Spinal cord (tissue), 10 donors: ENCODE data around the gene TMEM94. TPM values are rescaled to one million over a fixed set of nuclear protein-coding genes. Genes with fewer than 3 reads are reported as not detected.

Experiments
- DNase-seq, 6 donors: peaks; one replicate each; pipeline versions ENCODE4 v3.0.0 to v3.0.0-alpha.2; 2013 to 2015; ENCODE audit warnings: low spot score in 6 of 6, low read depth in 4 of 6
- H3K27ac ChIP-seq: one replicate; pipeline ENCODE4 v1.5.1; 2013; ENCODE audit warnings: low read depth, low read length, control low read depth
- H3K27me3 ChIP-seq: one replicate; pipeline ENCODE4 v1.6.1; 2013; ENCODE audit warnings: low read length; ENCODE audit not compliant: control insufficient read depth, insufficient read depth
- H3K36me3 ChIP-seq: one replicate; pipeline ENCODE4 v1.6.1; 2013; ENCODE audit warnings: low read length; ENCODE audit not compliant: control insufficient read depth, insufficient read depth
- H3K4me1 ChIP-seq: one replicate; pipeline ENCODE4 v1.6.1; 2013; ENCODE audit warnings: low read length; ENCODE audit not compliant: control insufficient read depth, insufficient read depth
- H3K4me3 ChIP-seq: one replicate; pipeline ENCODE4 v1.5.1; 2013; ENCODE audit warnings: low read depth, low read length, control low read depth
- H3K9me3 ChIP-seq: one replicate; pipeline ENCODE4 v1.6.1; 2013; ENCODE audit warnings: low read length; ENCODE audit not compliant: control insufficient read depth, insufficient read depth
- WGBS: methylation state at CpG from one replicate; pipeline ENCODE4 v1.1.5; 2013; ENCODE audit warnings: missing lambda C conversion rate; ENCODE audit not compliant: insufficient coverage; 5-methylcytosine and 5-hydroxymethylcytosine counted together
- polyA plus RNA-seq, 2 donors: library from polyadenylated mRNA; unstranded; fragments of 120-200 nt; gene quantifications; one replicate each; pipeline ENCODE4 v1.2.1, GENCODE V29; 2013; ENCODE audit not compliant: insufficient read length in 2 of 2
- total RNA-seq, 2 donors: library from RNA; depleted of rRNA in 1 of 2; stranded (reverse); fragments of 120-200 nt in 1 of 2; fragments of >200 nt in 1 of 2; gene quantifications; one replicate each; pipeline versions ENCODE4 v1.2.3 to v1.2.4, GENCODE V29; 2013 to 2014
- donor health status: healthy.

TMEM94 gene
- total and polyA plus RNA-seq, 4 donors, result 23.2 to 120 (median 82.4) TPM

DNA sequence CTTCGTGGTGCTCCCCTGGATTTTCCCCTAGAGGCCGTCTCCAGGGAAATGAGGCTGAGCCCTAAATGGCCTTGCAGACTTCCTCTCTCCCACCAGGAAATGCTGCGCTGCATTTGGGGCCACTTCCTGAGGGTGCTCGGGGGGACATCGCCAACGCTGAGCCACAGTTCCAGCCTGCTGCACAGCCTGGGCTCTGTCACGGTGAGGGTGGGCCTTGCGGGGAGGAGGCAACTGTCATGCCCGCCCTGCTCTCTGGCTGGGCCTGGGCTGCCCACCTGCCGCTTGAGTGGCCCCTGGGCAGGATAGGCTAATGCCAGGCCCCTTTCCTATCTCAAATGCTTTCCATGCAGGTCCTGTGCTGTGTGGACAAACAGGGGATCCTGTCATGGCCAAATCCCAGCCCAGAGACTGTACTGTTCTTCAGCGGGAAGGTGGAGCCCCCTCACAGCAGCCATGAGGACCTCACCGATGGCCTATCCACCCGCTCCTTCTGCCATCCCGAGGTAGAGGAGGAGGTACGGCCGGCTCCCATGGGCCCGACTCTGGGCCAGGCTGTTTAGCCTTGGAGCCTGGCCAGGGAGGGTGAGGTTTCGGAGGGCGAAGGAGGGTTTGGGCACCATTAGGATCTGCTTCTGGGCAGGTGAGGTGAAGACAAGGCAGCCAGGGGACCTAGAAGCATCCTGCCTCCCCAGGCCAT, 34.7 kb downstream of the TMEM94 start:
- Histone ChIP-seq H3K4me3 (no peak overlapping the region), H3K27me3 (no peaks in the 10 kb centered on the region), H3K4me1 (peaks cover 27% of the 10 kb centered on the region), H3K36me3 (peaks cover 97% of the 10 kb centered on the region), H3K9me3 (no peaks in the 10 kb centered on the region), H3K27ac (no peak overlapping the region)
- no peak for DNase-seq
- 92% methylated on average over 19 of the region's 19 CpGs for WGBS

- Histone ChIP-seq H3K4me3 (no peak overlapping the region), H3K36me3 (peaks cover 97% of the 10 kb centered on the region), H3K27me3 (no peaks in the 10 kb centered on the region), H3K9me3 (no peaks in the 10 kb centered on the region), H3K4me1 (peaks cover 22% of the 10 kb centered on the region), H3K27ac (no peak overlapping the region)
- WGBS, result 86% methylated on average over 11 of the region's 15 CpGs
- DNase-seq, result no peak
Measured at GRCh38 chr17:75491680-75492079, 35.2 kb downstream of the TMEM94 start.

GRCh38 chr17:75492555-75493168, 36.2 kb downstream of the TMEM94 start:
- peaks cover 16% of the 10 kb centered on the region for H3K4me1 ChIP-seq
- no peak for DNase-seq
- H3K36me3 ChIP-seq, result peaks cover 100% of the 10 kb centered on the region
- no peak overlapping the region for H3K27ac ChIP-seq
- H3K9me3 ChIP-seq, result no peaks in the 10 kb centered on the region
- 84% methylated on average over 23 of the region's 23 CpGs for WGBS
- no peaks in the 10 kb centered on the region for H3K27me3 ChIP-seq
- H3K4me3 ChIP-seq, result no peak overlapping the region

GRCh38 chr17:75493476-75494129, 37.2 kb downstream of the TMEM94 start:
- Histone ChIP-seq H3K4me3 (no peak overlapping the region), H3K36me3 (peaks cover 100% of the 10 kb centered on the region), H3K27ac (no peak overlapping the region), H3K4me1 (peaks cover 19% of the 10 kb centered on the region), H3K27me3 (no peaks in the 10 kb centered on the region), H3K9me3 (no peaks in the 10 kb centered on the region)
- no peak for DNase-seq
- WGBS, result 98% methylated on average over 23 of the region's 23 CpGs

DNA sequence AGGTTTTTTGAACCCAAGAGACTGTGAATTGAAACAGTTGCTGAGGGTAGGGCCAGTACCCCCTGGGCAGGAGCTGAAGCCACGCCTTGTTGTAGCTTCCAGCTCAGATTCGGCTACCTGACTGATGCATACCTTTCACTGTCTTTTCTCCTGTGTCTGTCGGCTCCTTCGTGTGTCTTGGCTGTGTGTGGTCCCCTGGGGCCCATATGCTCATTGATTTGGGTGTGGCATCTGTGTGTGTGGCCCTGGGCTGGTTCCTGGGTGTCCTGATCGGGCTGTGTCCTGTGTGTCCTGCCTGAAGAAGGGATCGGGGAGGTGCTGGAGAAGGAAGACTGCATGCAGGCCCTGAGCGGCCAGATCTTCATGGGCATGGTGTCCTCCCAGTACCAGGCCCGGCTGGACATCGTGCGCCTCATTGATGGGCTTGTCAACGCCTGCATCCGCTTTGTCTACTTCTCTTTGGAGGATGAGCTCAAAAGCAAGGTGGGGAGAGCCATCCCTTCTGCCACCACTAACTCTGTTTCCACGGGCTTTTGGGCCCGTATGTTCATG, 38.0 kb downstream of the TMEM94 start:
- no peaks in the 10 kb centered on the region for H3K27me3 ChIP-seq
- H3K4me1 ChIP-seq, result peaks cover 24% of the 10 kb centered on the region
- H3K4me3 ChIP-seq, result no peak overlapping the region
- H3K9me3 ChIP-seq, result no peaks in the 10 kb centered on the region
- H3K36me3 ChIP-seq, result peaks cover 100% of the 10 kb centered on the region
- no peak for DNase-seq
- no peak overlapping the region for H3K27ac ChIP-seq
- WGBS, result 95% methylated on average over 11 of the region's 14 CpGs

GRCh38 chr17:75496005-75496404, 39.6 kb downstream of the TMEM94 start:
- WGBS, result 95% methylated on average over 10 of the region's 11 CpGs
- H3K27ac ChIP-seq, result no peak overlapping the region
- H3K36me3 ChIP-seq, result peaks cover 100% of the 10 kb centered on the region
- peaks cover 31% of the 10 kb centered on the region for H3K4me1 ChIP-seq
- H3K27me3 ChIP-seq, result no peaks in the 10 kb centered on the region
- no peaks in the 10 kb centered on the region for H3K9me3 ChIP-seq
- no peak for DNase-seq
- no peak overlapping the region for H3K4me3 ChIP-seq

GRCh38 chr17:75498039-75498725, 41.7 kb downstream of the TMEM94 start:
- no peak for DNase-seq
- no peak overlapping the region for H3K4me3 ChIP-seq
- WGBS, result 86% methylated on average over 17 of the region's 21 CpGs
- no peak overlapping the region for H3K27ac ChIP-seq
- no peaks in the 10 kb centered on the region for H3K9me3 ChIP-seq
- H3K4me1 ChIP-seq, result peaks cover 49% of the 10 kb centered on the region
- H3K27me3 ChIP-seq, result no peaks in the 10 kb centered on the region
- peaks cover 100% of the 10 kb centered on the region for H3K36me3 ChIP-seq

DNA sequence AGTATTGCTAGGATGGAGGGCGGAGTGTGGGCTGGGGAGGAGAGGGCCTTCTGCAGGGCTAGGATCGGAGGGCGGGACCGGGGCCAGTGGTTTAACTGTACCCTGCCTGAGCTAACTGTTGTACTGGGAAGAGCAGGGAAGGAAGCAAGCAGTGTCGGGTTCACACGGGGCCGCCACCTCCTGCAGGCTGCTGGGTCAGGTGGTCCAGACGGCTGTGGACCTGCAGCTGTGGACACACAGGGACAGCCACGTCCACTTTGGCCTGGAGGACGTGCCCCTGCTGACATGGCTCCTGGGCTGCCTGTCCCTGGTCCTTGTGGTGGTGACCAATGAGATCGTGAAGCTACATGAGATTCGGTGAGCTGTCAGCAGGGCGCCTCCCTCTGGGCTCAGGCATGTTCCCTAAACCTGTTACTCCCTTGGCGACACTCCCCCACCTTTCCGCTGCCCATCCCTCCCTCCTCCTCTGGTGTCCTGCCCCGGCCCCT, 42.3 kb downstream of the TMEM94 start:
- H3K36me3 ChIP-seq, result peaks cover 100% of the 10 kb centered on the region
- H3K27ac ChIP-seq, result no peak overlapping the region
- 62% methylated on average over 16 of the region's 16 CpGs for WGBS
- peaks cover 49% of the 10 kb centered on the region for H3K4me1 ChIP-seq
- no peaks in the 10 kb centered on the region for H3K9me3 ChIP-seq
- H3K4me3 ChIP-seq, result no peak overlapping the region
- H3K27me3 ChIP-seq, result no peaks in the 10 kb centered on the region
- no peak for DNase-seq

- Histone ChIP-seq H3K36me3 (peaks cover 100% of the 10 kb centered on the region), H3K4me3 (no peak overlapping the region), H3K27me3 (no peaks in the 10 kb centered on the region), H3K9me3 (no peaks in the 10 kb centered on the region), H3K4me1 (peaks cover 54% of the 10 kb centered on the region), H3K27ac (peak overlapping the region; percentile 18)
- 69% methylated on average over 7 of the region's 16 CpGs for WGBS
- DNase-seq, result no peak
Measured at GRCh38 chr17:75499313-75500022, 43.0 kb downstream of the TMEM94 start.
